ENCODE measurements around the gene LDLRAD3. TPM values are rescaled to one million over a fixed set of nuclear protein-coding genes. Genes with fewer than 3 reads are reported as not detected.

Gene LDLRAD3
- polyA plus RNA-seq, 1 donor (not counting 4 experiments of a cell fraction or from before 2014, with no cell fraction given), result 13.1 TPM

DNA sequence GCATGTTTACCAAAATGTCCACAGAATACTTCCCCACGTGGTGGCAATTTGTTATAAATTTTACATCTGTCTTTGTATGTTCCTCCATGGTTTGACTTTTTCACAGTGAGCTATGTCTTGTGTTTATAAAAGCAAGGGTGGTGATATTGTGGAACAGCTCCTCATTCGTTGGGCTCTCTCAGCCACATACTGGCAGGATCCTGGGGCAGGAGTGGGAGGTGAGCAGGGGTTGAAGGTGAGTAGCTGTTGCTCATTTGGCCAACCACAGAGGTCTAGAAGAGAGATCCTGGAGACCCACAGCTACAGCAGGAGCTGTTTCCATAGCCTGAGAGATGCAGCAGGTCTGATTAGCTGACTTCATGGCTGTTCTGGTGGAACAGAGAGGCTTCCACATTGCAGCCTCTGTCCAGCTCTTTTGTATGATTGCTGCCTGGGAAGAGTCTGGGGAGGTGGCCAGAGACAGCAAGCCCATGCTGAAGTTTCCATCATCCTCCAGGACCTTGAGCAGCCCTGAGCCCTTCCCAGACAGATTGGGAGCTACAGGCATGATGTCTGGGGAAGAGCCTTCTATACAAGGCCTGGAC lies 128.1 kb downstream of the LDLRAD3 start:
- no peaks in the 10 kb centered on the region for H3K9me3 ChIP-seq (ENCODE audit: control insufficient read depth, low read depth, low read length)
- H3K9me1 ChIP-seq (ENCODE audit: control insufficient read depth, extremely low read depth, insufficient read depth, low read length), result no peaks in the 10 kb centered on the region
- no peak overlapping the region for H3K4me3 ChIP-seq (ENCODE audit: control insufficient read depth in 2 of 3, extremely low read depth in 1 of 3, insufficient read depth in 2 of 3, low read depth in 1 of 3, low read length in 3 of 3)
- peaks cover 22% of the 10 kb centered on the region for H3K4me1 ChIP-seq (ENCODE audit: control insufficient read depth, extremely low read depth, insufficient read depth, low read length)
- no peaks in the 10 kb centered on the region for H3K79me2 ChIP-seq (ENCODE audit: control insufficient read depth, insufficient read depth, low read length)
- no peak for TF ChIP-seq EZH2 (IDR thresholded peaks at IDR 0.05; ENCODE audit: low read length)
- TF ChIP-seq CTCF (optimal IDR thresholded peaks at IDR 0.05 in 1 of 3, IDR thresholded peaks at IDR 0.05 in 1 of 3, conservative IDR thresholded peaks at IDR 0.05 in 1 of 3; ENCODE audit: extremely low read depth in 1 of 3, insufficient read depth in 2 of 3, low read length in 3 of 3), result no peak
- dilution Hi-C loops (cut with MboI; ENCODE audit: extremely low pct_ligation_motif_present, low sequenced_read_pairs), result no loop called here
- H2AFZ ChIP-seq (ENCODE audit: control insufficient read depth, low read length), result no peak overlapping the region
- H3K27ac ChIP-seq (ENCODE audit: control insufficient read depth, insufficient read depth, low read length), result no peak overlapping the region
- H3K36me3 ChIP-seq (ENCODE audit: control insufficient read depth in 2 of 2, extremely low read depth in 1 of 2, insufficient read depth in 2 of 2, low read length in 2 of 2), result peaks cover 0 to 8% of the 10 kb centered on the region in 2 experiments
- no peaks in the 10 kb centered on the region for H4K20me1 ChIP-seq (ENCODE audit: control insufficient read depth, extremely low read depth, insufficient read depth, low read length)
- no peak for DNase-seq (ENCODE audit: low read depth, low spot score)
- no peak overlapping the region for H3K9ac ChIP-seq (ENCODE audit: control insufficient read depth, extremely low read depth, insufficient read depth, low read length)
- H3K4me2 ChIP-seq (ENCODE audit: control insufficient read depth, extremely low read depth, insufficient read depth, low read depth, low read length), result no peak overlapping the region
- no peaks in the 10 kb centered on the region for H3K27me3 ChIP-seq (ENCODE audit: control insufficient read depth, extremely low read depth, insufficient read depth, low read length)
- FAIRE-seq, result no peak

DNA sequence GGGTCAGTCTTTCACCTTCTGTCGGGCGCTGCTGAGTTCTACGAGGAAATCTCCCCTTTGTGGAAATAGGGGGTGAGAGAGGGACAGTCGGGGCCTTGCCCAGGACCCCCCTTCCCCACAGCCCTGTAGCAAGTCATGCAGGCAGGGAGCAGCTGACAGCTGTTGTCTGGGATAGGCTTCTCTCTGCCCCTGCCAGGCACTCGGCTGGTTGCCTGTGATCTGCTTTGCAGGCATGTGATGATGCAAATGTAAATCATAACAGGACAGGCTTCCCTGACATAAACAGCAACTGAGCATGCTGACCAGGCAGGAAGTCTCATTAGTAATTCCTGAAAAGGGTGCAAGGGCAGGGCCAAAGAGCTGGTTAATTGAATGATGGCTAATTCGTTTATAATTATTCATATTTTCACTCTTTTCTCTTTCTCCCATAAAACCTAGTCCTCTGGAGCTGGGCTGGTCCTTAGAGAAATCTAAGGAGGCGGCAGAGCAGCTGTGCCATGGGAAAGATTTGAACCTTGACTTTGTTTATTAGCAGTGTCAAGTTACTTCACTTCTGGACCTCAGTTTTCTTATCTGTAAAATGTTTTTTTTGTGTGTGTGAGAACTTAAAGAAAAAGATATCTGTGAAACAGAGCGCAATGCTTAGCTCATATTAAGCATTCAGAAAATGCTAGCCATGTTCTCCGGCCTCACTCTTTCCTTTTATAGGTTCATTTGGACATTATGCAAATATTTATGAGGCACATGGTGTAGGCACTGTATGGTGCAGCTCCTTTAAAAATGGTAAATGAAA lies 129.7 kb downstream of the LDLRAD3 start:
- H3K4me2 ChIP-seq (ENCODE audit: control insufficient read depth, extremely low read depth, insufficient read depth, low read depth, low read length), result peak overlapping the region; percentile 22
- no peak for TF ChIP-seq EZH2 (IDR thresholded peaks at IDR 0.05; ENCODE audit: low read length)
- TF ChIP-seq CTCF (optimal IDR thresholded peaks at IDR 0.05 in 1 of 3, IDR thresholded peaks at IDR 0.05 in 1 of 3, conservative IDR thresholded peaks at IDR 0.05 in 1 of 3; ENCODE audit: extremely low read depth in 1 of 3, insufficient read depth in 2 of 3, low read length in 3 of 3), result no peak

More for the DNA sequence above, 129.7 kb downstream of the LDLRAD3 start:
- dilution Hi-C loops (cut with MboI; ENCODE audit: extremely low pct_ligation_motif_present, low sequenced_read_pairs), result no loop called here
- Histone ChIP-seq H3K79me2 (ENCODE audit: control insufficient read depth, insufficient read depth, low read length) (no peaks in the 10 kb centered on the region), H3K9me1 (ENCODE audit: control insufficient read depth, extremely low read depth, insufficient read depth, low read length) (no peaks in the 10 kb centered on the region), H3K27ac (ENCODE audit: control insufficient read depth, insufficient read depth, low read length) (peak overlapping the region; percentile 55), H3K36me3 (ENCODE audit: control insufficient read depth in 2 of 2, extremely low read depth in 1 of 2, insufficient read depth in 2 of 2, low read length in 2 of 2) (peaks cover 0 to 8% of the 10 kb centered on the region in 2 experiments), H2AFZ (ENCODE audit: control insufficient read depth, low read length) (no peak overlapping the region), H3K9me3 (ENCODE audit: control insufficient read depth, low read depth, low read length) (peaks cover 2% of the 10 kb centered on the region), H3K27me3 (ENCODE audit: control insufficient read depth, extremely low read depth, insufficient read depth, low read length) (no peaks in the 10 kb centered on the region), H4K20me1 (ENCODE audit: control insufficient read depth, extremely low read depth, insufficient read depth, low read length) (no peaks in the 10 kb centered on the region), H3K9ac (ENCODE audit: control insufficient read depth, extremely low read depth, insufficient read depth, low read length) (peak overlapping the region; percentile 11), H3K4me1 (ENCODE audit: control insufficient read depth, extremely low read depth, insufficient read depth, low read length) (peaks cover 22% of the 10 kb centered on the region), H3K4me3 (ENCODE audit: control insufficient read depth in 2 of 3, extremely low read depth in 1 of 3, insufficient read depth in 2 of 3, low read depth in 1 of 3, low read length in 3 of 3) (no peak overlapping the region)
- FAIRE-seq, result peak; percentile 49
- no peak for DNase-seq (ENCODE audit: low read depth, low spot score)

Measured in keratinocyte (primary cell).